Fibroblast of villous mesenchyme (primary cell): ENCODE results near the gene USB1. TPM values are rescaled to one million over a fixed set of nuclear protein-coding genes. Genes with fewer than 3 reads are reported as not detected.

Experiments used
- DNase-seq: peaks from one replicate; pipeline ENCODE4 v3.0.0-alpha.2; 2010; ENCODE audit warnings: low read depth
- H3K4me3 ChIP-seq: 2 replicates; pipeline ENCODE4 v1.5.1; 2011; ENCODE audit warnings: low read depth, mild to moderate bottlenecking, low read length
- CTCF ChIP-seq: IDR thresholded peaks from 2 replicates; pipeline ENCODE4 v1.5.1; 2012; ENCODE audit warnings: low read depth, mild to moderate bottlenecking, low read length; ENCODE audit not compliant: insufficient read depth
- total RNA-seq: library from RNA; depleted of rRNA; stranded (reverse); fragments of >200 nt; gene quantifications from 2 replicates; pipeline ENCODE4 v1.2.3, GENCODE V29; 2012

Gene USB1, protein sequence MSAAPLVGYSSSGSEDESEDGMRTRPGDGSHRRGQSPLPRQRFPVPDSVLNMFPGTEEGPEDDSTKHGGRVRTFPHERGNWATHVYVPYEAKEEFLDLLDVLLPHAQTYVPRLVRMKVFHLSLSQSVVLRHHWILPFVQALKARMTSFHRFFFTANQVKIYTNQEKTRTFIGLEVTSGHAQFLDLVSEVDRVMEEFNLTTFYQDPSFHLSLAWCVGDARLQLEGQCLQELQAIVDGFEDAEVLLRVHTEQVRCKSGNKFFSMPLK
- total RNA-seq, result 24.5 and 32.4 TPM in 2 replicates

DNA sequence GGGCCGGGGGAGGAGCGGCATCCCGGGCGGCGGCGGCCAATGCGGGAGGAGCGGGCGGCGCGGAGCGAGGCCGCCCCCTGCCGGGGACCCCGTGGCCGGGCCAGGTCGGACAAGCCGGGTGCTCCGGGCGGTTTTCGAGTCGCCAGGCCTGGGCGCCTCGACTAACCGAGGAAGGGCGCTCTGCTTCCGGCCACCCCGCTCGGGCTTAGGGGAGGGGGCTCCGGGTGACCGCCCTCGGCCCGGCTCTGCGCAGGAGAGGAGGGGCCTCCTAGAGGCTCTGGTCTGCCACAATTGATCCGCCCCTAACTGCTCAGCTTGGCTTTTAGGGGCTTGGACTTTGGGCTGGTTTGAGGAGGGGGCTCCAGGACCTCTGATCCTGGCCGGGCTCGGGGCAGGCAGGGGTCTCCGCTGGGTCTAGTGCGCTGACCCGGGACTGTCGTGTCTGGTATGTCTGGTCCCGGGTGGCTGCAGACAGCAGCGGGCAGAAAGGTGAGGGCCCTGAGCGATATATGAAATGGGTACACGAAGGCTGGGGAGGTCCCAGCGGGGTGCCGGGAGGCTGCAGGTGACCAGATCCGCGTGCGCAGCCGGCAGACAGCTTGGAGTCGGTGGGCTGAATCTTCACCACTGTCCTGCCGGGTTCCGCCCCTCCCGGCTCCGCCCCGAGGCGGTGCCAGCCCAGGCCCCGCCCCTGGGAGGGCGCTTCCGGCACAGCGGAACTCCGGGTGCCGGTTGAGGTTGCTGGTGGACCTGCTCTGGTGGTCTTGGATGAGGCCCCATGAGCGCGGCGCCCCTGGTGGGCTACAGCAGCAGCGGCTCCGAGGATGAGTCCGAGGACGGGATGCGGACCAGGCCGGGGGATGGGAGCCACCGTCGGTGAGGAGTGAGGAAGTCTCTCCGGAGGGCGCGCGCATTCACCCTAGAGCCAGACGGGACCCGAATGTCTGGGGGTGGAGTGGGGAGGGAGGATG, at the start of gene USB1:
USB1 (plus strand) TSS at position 702 of the 971 bp plus-strand sequence; CDS start at position 779, 77 bp downstream.
- H3K4me3 ChIP-seq, result peak within 1 kb of the TSS; percentile 88
- DNase-seq, result peak; percentile 78
- peak; percentile 60 for TF ChIP-seq CTCF

DNA sequence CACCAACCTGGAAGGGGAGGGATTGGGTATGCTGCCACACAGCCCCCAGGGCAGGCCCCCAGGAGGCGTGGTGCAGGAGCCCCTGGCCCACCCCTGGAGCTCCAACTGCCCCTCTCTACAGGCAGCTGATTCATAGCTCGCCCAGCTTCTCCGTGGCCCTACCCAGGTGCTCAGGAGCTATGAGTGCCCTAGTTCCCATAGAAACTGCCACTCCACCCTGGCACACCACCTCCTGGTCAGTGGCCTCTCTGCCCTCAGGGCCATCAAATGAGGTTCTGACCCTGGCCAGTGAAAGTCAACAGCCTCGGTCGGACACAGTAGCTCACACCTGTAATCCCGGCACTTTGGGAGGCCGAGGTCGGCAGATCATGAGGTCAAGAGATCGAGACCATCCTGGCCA, 48.3 kb upstream of the USB1 start:
- TF ChIP-seq CTCF, result no peak
- no peak for DNase-seq
- H3K4me3 ChIP-seq, result no peak overlapping the region

- TF ChIP-seq CTCF, result no peak
- H3K4me3 ChIP-seq, result no peak overlapping the region
- DNase-seq, result no peak
Measured at GRCh38 chr16:57953857-57954256, 47.4 kb upstream of the USB1 start.

DNA sequence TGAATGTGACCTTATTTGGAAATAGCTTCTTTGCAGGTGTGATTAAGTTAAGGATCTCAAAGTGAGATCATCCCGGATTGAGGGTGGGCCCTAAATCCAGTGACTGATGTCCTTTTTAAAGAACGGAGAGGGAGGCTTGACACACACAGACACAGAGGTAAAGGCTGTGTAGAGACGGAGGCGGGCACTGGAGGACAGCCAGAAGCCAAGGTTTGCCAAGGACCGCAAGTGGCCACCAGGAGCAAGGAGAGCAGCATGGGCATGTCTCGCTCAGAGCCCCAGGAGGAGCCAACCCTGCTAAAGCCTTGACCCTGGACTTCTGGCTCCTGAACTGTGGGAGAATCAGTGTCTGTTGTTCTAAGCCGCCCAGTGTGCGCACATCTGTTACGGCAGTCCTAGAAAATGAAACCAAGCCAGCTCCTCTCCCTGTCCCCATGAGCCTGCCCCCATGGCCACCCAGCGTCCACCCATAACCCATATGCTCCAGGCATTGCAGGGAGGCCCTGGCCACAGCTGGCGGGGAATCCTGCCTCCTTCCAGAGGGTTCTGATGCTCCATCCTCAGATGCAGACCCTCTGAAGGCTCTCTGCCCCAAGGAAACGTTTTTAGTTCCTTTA, 45.5 kb upstream of the USB1 start:
- DNase-seq, result peak; percentile 11
- H3K4me3 ChIP-seq, result no peak overlapping the region
- no peak for TF ChIP-seq CTCF

DNA sequence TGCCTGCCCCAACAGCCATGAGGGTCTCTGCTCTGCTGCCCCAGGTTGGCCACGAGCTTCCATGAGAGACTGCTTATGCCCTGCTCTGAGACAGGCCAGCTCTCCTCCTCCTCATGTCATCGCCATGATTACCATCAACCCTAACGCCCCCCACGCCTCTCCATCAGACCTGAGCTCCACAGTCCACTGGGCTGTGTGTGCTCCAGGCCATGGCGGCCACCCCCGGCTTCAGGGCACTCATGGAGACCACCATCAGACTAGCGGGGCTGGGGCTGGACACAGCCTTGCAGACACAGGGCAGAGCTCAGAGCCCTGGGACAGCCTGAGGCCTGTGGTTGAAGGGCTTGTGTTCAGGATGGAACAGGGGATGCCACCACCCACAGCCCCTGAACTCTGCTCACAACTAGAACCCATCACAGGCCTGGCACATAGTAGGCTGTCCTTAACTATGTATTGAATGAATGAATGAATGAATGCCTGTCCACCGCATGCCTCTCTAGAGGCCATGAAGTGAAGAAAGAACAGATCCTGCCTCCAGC, 44.9 kb upstream of the USB1 start:
- H3K4me3 ChIP-seq, result no peak overlapping the region
- TF ChIP-seq CTCF, result no peak
- no peak for DNase-seq

DNA sequence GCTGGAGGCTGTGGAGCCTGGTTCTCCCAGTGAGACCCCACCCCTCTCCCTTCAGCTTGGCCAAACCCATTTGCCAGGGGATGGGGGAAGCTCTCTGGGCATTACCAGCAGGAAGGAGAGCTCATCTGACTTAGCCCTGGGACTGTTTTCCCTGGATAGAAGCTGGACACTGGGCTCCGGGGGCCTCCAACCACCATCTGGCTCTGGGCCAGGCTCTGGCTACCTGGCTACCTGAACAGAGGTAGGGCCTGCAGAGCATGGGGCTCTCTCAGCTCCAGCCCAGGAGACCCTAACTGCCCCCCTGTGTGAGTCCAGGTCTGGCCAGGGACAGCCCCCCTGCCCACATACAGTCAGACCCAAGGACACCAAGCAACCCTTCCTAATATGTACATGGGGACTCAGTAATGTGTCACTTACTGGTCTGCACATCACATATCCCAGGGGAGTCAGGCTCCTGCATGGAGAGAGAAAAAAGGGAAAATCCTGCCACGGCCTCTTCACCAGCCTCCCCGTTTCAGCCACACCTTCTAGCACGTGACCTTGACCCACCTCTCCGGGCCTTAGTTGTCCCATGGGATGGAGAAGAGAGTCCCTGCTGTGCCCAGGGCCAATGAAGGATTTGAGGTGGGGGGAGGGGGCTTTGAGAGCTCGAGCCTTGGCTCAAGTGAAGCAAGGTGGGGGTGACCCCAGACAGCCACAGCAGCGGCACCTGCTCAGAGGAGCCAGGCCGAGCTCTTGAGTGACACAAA, 44.1 kb upstream of the USB1 start:
- DNase-seq, result no peak
- H3K4me3 ChIP-seq, result no peak overlapping the region
- TF ChIP-seq CTCF, result no peak
